ENCODE measurements around the gene RAB22A. TPM values are rescaled to one million over a fixed set of nuclear protein-coding genes. Genes with fewer than 3 reads are reported as not detected.

RAB22A gene
- total RNA-seq, 1 donor from 2014 or later: 17.8 TPM

GRCh38 chr20:58268421-58268821 is 41.1 kb upstream of the RAB22A start:
- Histone ChIP-seq H3K4me3 (no peak overlapping the region), H3K27ac (no peak overlapping the region), H3K36me3 (peaks cover 13 to 62% of the 10 kb centered on the region in 2 donors), H3K27me3 (no peaks in the 10 kb centered on the region), H3K4me1 (no peaks in the 10 kb centered on the region), H3K9me3 (no peaks in the 10 kb centered on the region)
- TF ChIP-seq CTCF (IDR thresholded peaks at IDR 0.05): no peak
- DNase-seq (ENCODE audit: low spot score in 2 of 2): no peak
- intact Hi-C loops (cut with DNase I): no loop called here

- Histone ChIP-seq H3K4me3 (no peak overlapping the region), H3K9me3 (no peaks in the 10 kb centered on the region), H3K27ac (no peak overlapping the region), H3K36me3 (peaks cover 11 to 55% of the 10 kb centered on the region in 2 donors), H3K27me3 (no peaks in the 10 kb centered on the region), H3K4me1 (no peaks in the 10 kb centered on the region)
- intact Hi-C loops (cut with DNase I): no loop called here
- TF ChIP-seq CTCF (IDR thresholded peaks at IDR 0.05): no peak
- DNase-seq (ENCODE audit: low spot score in 2 of 2): no peak
Measured at GRCh38 chr20:58268936-58269619, 40.4 kb upstream of the RAB22A start.

DNA sequence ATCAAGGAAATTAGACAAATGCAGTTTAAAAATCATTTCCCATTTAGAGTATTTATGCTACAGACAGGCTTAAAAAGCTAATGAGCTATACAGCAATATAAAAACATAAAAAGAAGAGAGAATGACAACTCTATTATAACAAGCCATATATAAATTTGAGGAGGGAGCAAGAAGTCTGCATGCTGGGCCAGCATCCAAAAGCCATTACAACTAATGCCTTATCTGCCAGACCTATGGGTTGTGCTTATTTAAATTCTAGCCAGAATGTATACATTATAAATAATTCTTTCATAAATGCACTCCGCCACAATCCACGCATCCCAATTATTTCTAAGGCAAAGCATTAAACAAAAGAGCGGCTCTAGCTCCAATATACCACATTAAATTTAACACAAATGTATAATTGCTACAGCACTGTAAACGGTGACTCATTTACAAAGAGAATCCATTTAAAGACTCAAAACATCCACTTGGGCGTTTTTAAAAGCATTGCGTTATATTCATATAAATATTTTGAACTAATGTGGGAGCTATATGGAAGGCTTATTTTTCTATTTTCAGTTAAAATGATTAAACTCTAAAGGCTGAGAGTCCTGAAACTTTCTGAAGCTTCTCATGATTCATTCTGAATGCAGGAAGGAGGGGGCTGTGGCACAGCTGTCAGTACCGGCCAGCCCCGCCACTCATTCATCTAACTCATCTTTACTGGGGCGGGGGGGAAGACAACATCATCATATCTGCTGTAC is 37.7 kb upstream of the RAB22A start:
- H3K9me3 ChIP-seq: no peaks in the 10 kb centered on the region
- H3K36me3 ChIP-seq: peaks cover 11 to 33% of the 10 kb centered on the region in 2 donors

GRCh38 chr20:58274384-58274783 is 35.1 kb upstream of the RAB22A start:
- TF ChIP-seq CTCF (IDR thresholded peaks at IDR 0.05): no peak
- no peaks in the 10 kb centered on the region for H3K9me3 ChIP-seq
- H3K4me1 ChIP-seq: no peaks in the 10 kb centered on the region
- peaks cover 7 to 17% of the 10 kb centered on the region in 2 donors for H3K36me3 ChIP-seq
- intact Hi-C loops (cut with DNase I): no loop called here
- no peaks in the 10 kb centered on the region for H3K27me3 ChIP-seq
- no peak overlapping the region for H3K4me3 ChIP-seq
- H3K27ac ChIP-seq: no peak overlapping the region
- no peak for DNase-seq (ENCODE audit: low spot score in 2 of 2)

More for the DNA sequence above, 37.7 kb upstream of the RAB22A start:
- H3K4me3 ChIP-seq: no peak overlapping the region
- intact Hi-C loops (cut with DNase I): no loop called here
- TF ChIP-seq CTCF (IDR thresholded peaks at IDR 0.05): no peak
- H3K27me3 ChIP-seq: no peaks in the 10 kb centered on the region
- H3K27ac ChIP-seq: no peak overlapping the region
- no peaks in the 10 kb centered on the region for H3K4me1 ChIP-seq
- no peak for DNase-seq (ENCODE audit: low spot score in 2 of 2)

DNA sequence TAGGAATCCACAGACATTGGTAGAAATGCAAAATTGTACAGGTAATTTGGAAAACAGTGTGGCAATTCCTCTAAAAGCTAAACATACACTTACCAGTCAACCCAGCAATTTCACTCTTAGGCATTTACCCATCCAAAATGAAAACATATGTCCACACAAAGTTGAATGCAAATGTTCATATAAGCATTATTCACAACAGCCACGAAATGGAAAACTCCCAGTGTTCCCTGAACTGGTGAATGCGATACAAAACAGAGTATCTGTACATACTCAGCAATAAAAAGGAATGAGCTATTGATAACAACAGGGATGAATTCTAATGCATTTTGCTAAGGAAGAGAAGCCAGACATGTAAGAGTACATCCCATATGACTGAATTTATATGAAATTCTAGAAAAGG is 32.4 kb upstream of the RAB22A start:
- Histone ChIP-seq H3K9me3 (no peaks in the 10 kb centered on the region), H3K27me3 (no peaks in the 10 kb centered on the region), H3K36me3 (no peaks in the 10 kb centered on the region), H3K27ac (no peak overlapping the region), H3K4me3 (no peak overlapping the region), H3K4me1 (no peaks in the 10 kb centered on the region)
- TF ChIP-seq CTCF (IDR thresholded peaks at IDR 0.05): no peak
- intact Hi-C loops (cut with DNase I): no loop called here
- no peak for DNase-seq (ENCODE audit: low spot score in 2 of 2)

All from ascending aorta (tissue), 2 donors.